ENCODE data around the gene CCDC187.

DNA sequence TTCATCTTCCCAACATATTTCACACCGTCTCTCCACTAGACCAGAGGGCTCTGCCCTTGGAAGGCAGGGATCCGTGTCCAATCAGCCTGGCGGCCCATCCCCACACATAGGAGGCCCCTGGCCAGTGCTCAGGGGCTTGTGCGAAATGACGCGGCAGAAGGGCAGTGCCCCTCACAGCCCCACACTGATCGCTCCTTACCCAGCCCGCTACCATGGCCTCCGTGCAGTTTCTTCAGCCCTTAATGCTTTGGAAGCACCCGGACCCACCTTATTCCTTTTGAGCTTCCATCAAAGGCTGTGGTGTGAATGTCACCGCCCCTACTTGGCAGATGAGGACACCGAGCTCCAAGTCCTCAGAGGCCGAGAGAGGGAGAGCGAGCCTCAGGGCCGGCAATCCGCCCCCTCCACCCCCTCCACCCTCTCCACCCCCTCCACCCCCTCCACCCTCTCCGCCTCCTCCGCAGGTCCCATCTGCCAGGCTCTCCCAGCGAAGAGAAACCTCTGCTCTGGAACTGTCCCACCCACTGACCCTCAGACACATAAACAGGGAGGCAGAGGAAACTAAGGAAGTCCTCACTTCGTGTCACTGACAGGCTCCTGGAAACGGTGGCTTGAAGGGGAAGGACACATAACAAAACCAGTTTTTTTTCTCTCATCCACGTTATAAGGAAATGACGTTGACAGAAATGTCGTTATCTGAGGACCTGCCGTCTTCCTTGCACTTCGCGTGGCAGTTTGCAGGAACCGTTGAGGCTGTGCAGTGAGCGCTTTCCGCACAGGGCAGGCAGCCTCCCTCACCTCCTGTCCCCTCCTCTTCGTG lies 72.2 kb downstream of the CCDC187 start:
- TF ChIP-seq POLR2A (IDR thresholded peaks at IDR 0.05) (no peak), POLR2AphosphoS5 (IDR thresholded peaks at IDR 0.05) (no peak), CTCF (IDR thresholded peaks at IDR 0.05) (no peak)
